GM12874 (cell line): ENCODE data around the gene SMARCD1.

Source experiments
- CTCF ChIP-seq: IDR thresholded peaks from 2 replicates; pipeline ENCODE4 v1.5.1; 2011; ENCODE audit warnings: low read depth, mild to moderate bottlenecking, control low read depth, low read length, moderate library complexity; ENCODE audit not compliant: insufficient read depth

SMARCD1 gene

GRCh38 chr12:50043308-50043707 is 41.8 kb upstream of the SMARCD1 start:
- TF ChIP-seq CTCF, result no peak

GRCh38 chr12:50043854-50044253 is 41.3 kb upstream of the SMARCD1 start:
- no peak for TF ChIP-seq CTCF

GRCh38 chr12:50047693-50048250 is 37.4 kb upstream of the SMARCD1 start:
- TF ChIP-seq CTCF, result no peak

GRCh38 chr12:50049254-50050118 is 35.7 kb upstream of the SMARCD1 start:
- TF ChIP-seq CTCF, result no peak

GRCh38 chr12:50050119-50050385 is 35.1 kb upstream of the SMARCD1 start:
- TF ChIP-seq CTCF, result no peak

GRCh38 chr12:50050410-50051098 is 34.6 kb upstream of the SMARCD1 start:
- TF ChIP-seq CTCF, result no peak

GRCh38 chr12:50051101-50051806 is 33.9 kb upstream of the SMARCD1 start:
- no peak for TF ChIP-seq CTCF
